ENCODE measurements around the gene DNAAF2.

- TF ChIP-seq CTCF (IDR thresholded peaks at IDR 0.05) (no peak), POLR2A (IDR thresholded peaks at IDR 0.05) (no peak)
Observed at GRCh38 chr14:49623941-49624839, 10.9 kb downstream of the DNAAF2 start.

All from heart left ventricle (tissue), 13 donors.